ENCODE measurements around the gene KATNAL2. TPM values are rescaled to one million over a fixed set of nuclear protein-coding genes. Genes with fewer than 3 reads are reported as not detected.
A peak's percentile ranks its signal among the peaks of the same experiment; 100 is the strongest.

KATNAL2 gene
- polyA plus RNA-seq, 1 donor (not counting 4 experiments of a cell fraction or from before 2014, with no cell fraction given) = 1.1 TPM

- no peaks in the 10 kb centered on the region for H3K36me3 ChIP-seq (ENCODE audit: control insufficient read depth in 2 of 2, extremely low read depth in 1 of 2, insufficient read depth in 2 of 2, low read length in 2 of 2)
- dilution Hi-C loops (cut with MboI; ENCODE audit: extremely low pct_ligation_motif_present, low sequenced_read_pairs) = no loop called here
- FAIRE-seq = no peak
These were observed 117.8 kb downstream of the KATNAL2 start, which contains the start of gene ELOA2 for GRCh38 chr18:47035156-47035671. Gene ELOA2 (minus strand): TSS chr18:47035621. CDS start chr18:47035264, 357 bp downstream.

GRCh38 chr18:47036298-47036874, 119.0 kb downstream of the KATNAL2 start:
- DNase-seq (ENCODE audit: low read depth, low spot score) (no peak), FAIRE-seq (no peak)
- Histone ChIP-seq H3K9me1 (ENCODE audit: control insufficient read depth, extremely low read depth, insufficient read depth, low read length) (no peaks in the 10 kb centered on the region), H3K4me2 (ENCODE audit: control insufficient read depth, extremely low read depth, insufficient read depth, low read depth, low read length) (no peak overlapping the region), H3K4me1 (ENCODE audit: control insufficient read depth, extremely low read depth, insufficient read depth, low read length) (no peaks in the 10 kb centered on the region), H3K79me2 (ENCODE audit: control insufficient read depth, insufficient read depth, low read length) (no peaks in the 10 kb centered on the region), H3K27me3 (ENCODE audit: control insufficient read depth, extremely low read depth, insufficient read depth, low read length) (no peaks in the 10 kb centered on the region), H3K36me3 (ENCODE audit: control insufficient read depth in 2 of 2, extremely low read depth in 1 of 2, insufficient read depth in 2 of 2, low read length in 2 of 2) (no peaks in the 10 kb centered on the region), H3K9me3 (ENCODE audit: control insufficient read depth, low read depth, low read length) (no peaks in the 10 kb centered on the region), H3K9ac (ENCODE audit: control insufficient read depth, extremely low read depth, insufficient read depth, low read length) (no peak overlapping the region), H4K20me1 (ENCODE audit: control insufficient read depth, extremely low read depth, insufficient read depth, low read length) (no peaks in the 10 kb centered on the region), H2AFZ (ENCODE audit: control insufficient read depth, low read length) (no peak overlapping the region), H3K27ac (ENCODE audit: control insufficient read depth, insufficient read depth, low read length) (no peak overlapping the region), H3K4me3 (ENCODE audit: control insufficient read depth in 2 of 3, extremely low read depth in 1 of 3, insufficient read depth in 2 of 3, low read depth in 1 of 3, low read length in 3 of 3) (no peak overlapping the region)
- dilution Hi-C loops (cut with MboI; ENCODE audit: extremely low pct_ligation_motif_present, low sequenced_read_pairs) = no loop called here
- no peak for TF ChIP-seq EZH2 (IDR thresholded peaks at IDR 0.05; ENCODE audit: low read length)
- peak; percentile 32 to 59 (median 40) for TF ChIP-seq CTCF (optimal IDR thresholded peaks at IDR 0.05 in 1 of 3, IDR thresholded peaks at IDR 0.05 in 1 of 3, conservative IDR thresholded peaks at IDR 0.05 in 1 of 3; ENCODE audit: extremely low read depth in 1 of 3, insufficient read depth in 2 of 3, low read length in 3 of 3)

More at GRCh38 chr18:47035156-47035671, 117.8 kb downstream of the KATNAL2 start, which contains the start of gene ELOA2:
- Histone ChIP-seq H3K79me2 (ENCODE audit: control insufficient read depth, insufficient read depth, low read length) (no peaks in the 10 kb centered on the region), H3K27me3 (ENCODE audit: control insufficient read depth, extremely low read depth, insufficient read depth, low read length) (no peaks in the 10 kb centered on the region), H3K4me3 (ENCODE audit: control insufficient read depth in 2 of 3, extremely low read depth in 1 of 3, insufficient read depth in 2 of 3, low read depth in 1 of 3, low read length in 3 of 3) (no peak within 1 kb of the TSS), H3K4me2 (ENCODE audit: control insufficient read depth, extremely low read depth, insufficient read depth, low read depth, low read length) (no peak within 1 kb of the TSS), H3K9ac (ENCODE audit: control insufficient read depth, extremely low read depth, insufficient read depth, low read length) (no peak within 1 kb of the TSS), H4K20me1 (ENCODE audit: control insufficient read depth, extremely low read depth, insufficient read depth, low read length) (no peaks in the 10 kb centered on the region), H2AFZ (ENCODE audit: control insufficient read depth, low read length) (no peak within 1 kb of the TSS), H3K9me3 (ENCODE audit: control insufficient read depth, low read depth, low read length) (no peaks in the 10 kb centered on the region), H3K9me1 (ENCODE audit: control insufficient read depth, extremely low read depth, insufficient read depth, low read length) (no peaks in the 10 kb centered on the region), H3K27ac (ENCODE audit: control insufficient read depth, insufficient read depth, low read length) (no peak within 1 kb of the TSS), H3K4me1 (ENCODE audit: control insufficient read depth, extremely low read depth, insufficient read depth, low read length) (no peaks in the 10 kb centered on the region)
- DNase-seq (ENCODE audit: low read depth, low spot score) = no peak
- TF ChIP-seq EZH2 (IDR thresholded peaks at IDR 0.05; ENCODE audit: low read length) (no peak), CTCF (optimal IDR thresholded peaks at IDR 0.05 in 1 of 3, IDR thresholded peaks at IDR 0.05 in 1 of 3, conservative IDR thresholded peaks at IDR 0.05 in 1 of 3; ENCODE audit: extremely low read depth in 1 of 3, insufficient read depth in 2 of 3, low read length in 3 of 3) (no peak)
